A549 (cell line): ENCODE data around the gene CTXND2. TPM values are rescaled to one million over a fixed set of nuclear protein-coding genes. Genes with fewer than 3 reads are reported as not detected.
A peak's percentile ranks its signal among the peaks of the same experiment; 100 is the strongest.
"Not testable (repeated sequence)": the region's sequence is repeated elsewhere in the genome, so short reads cannot be mapped to it uniquely, and the experiment has no call there.

Source experiments
- ATAC-seq, 2 experiments: fragments of 200-7000 bp in 1 of 2; fragments of >200 bp in 1 of 2; cut with Nextera tagmentation in 1 of 2; cut with Tn5 transposase in 1 of 2; 3 replicates each; pipeline versions ENCODE4 v1.8.0 to v1.9.1; 2018 to 2020; ENCODE audit warnings: mild to moderate bottlenecking in 1 of 2, moderate library complexity in 1 of 2
- CTCF ChIA-PET: fragments of 300-600 bp; sonication (Branson Sonifier 250); formaldehyde crosslinking; extraction: SDS; loops from one replicate; lab custom pipeline; 2021; ENCODE audit warnings: antibody characterized with exemption, inconsistent platforms; lab: Yijun Ruan, JAX
- POLR2A ChIA-PET: fragments of 350-600 bp; formaldehyde crosslinking; extraction: SDS; loops from one replicate; lab custom pipeline; 2021; ENCODE audit warnings: antibody characterized with exemption, inconsistent platforms; lab: Yijun Ruan, JAX
- DNase-seq, 2 experiments: peaks; one replicate each; pipeline versions ENCODE4 v3.0.0 to v3.0.0-alpha.2; 2011 to 2016; ENCODE audit warnings: low read depth in 1 of 2, low spot score in 1 of 2
- FAIRE-seq: peaks from 2 replicates; lab custom pipeline; 2011; peaks lifted over from hg19 to GRCh38; lab: Jason Lieb, UNC
- H3K27ac ChIP-seq, 2 experiments: fragments of >200 bp; sonication (Bioruptor Twin); formaldehyde crosslinking; 3 replicates each; pipeline ENCODE4 v1.5.1; 2016 to 2017
- H3K4me1 ChIP-seq: fragments of >200 bp; sonication (Bioruptor Twin); formaldehyde crosslinking; 3 replicates; pipeline ENCODE4 v1.6.1; 2016
- H3K4me2 ChIP-seq: fragments of >200 bp; sonication (Bioruptor Twin); formaldehyde crosslinking; 3 replicates; pipeline ENCODE4 v1.6.1; 2016
- H3K4me3 ChIP-seq: fragments of >200 bp; sonication (Bioruptor Twin); formaldehyde crosslinking; 3 replicates; pipeline ENCODE4 v1.5.1; 2016
- H3K9me3 ChIP-seq: fragments of >200 bp; sonication (Bioruptor Twin); formaldehyde crosslinking; 3 replicates; pipeline ENCODE4 v1.6.1; 2016
- CEBPB ChIP-seq, 2 experiments: fragments of >200 bp in 1 of 2; sonication (Bioruptor Twin) in 1 of 2; formaldehyde crosslinking in 1 of 2; IDR thresholded peaks; 2 replicates each; pipeline ENCODE4 v1.6.1; 2012 to 2016
- CHD2 ChIP-seq: fragments of 150-350 bp; IDR thresholded peaks from 2 replicates; pipeline ENCODE4 v1.6.1; 2014; ENCODE audit warnings: low read length; ENCODE audit not compliant: partially characterized antibody
- EHMT2 ChIP-seq: fragments of 200-600 bp; sonication (generic); IDR thresholded peaks from 2 replicates; pipeline ENCODE4 v1.6.1; 2016; ENCODE audit warnings: antibody characterized with exemption, low read depth, mild to moderate bottlenecking, moderate library complexity
- EP300 ChIP-seq, 2 experiments: fragments of >200 bp; sonication (Bioruptor Twin); formaldehyde crosslinking; IDR thresholded peaks; 2 replicates in 1 of 2; 3 replicates in 1 of 2; pipeline ENCODE4 v1.6.1; 2016 to 2017
- FOSL2 ChIP-seq, 2 experiments: fragments of 450-650 bp in 1 of 2; fragments of >200 bp in 1 of 2; sonication (Bioruptor Twin) in 1 of 2; formaldehyde crosslinking; IDR thresholded peaks; 2 replicates each; pipeline versions ENCODE4 v1.5.0 to v1.6.1; 2016 to 2020; ENCODE audit warnings: mild to moderate bottlenecking in 1 of 2, moderate library complexity in 1 of 2
- HOXB5 ChIP-seq: fragments of 250-450 bp; sonication (Bioruptor Pico); IDR thresholded peaks from 2 replicates; pipeline ENCODE4 v1.5.0; 2020; ENCODE audit warnings: mild to moderate bottlenecking, moderate library complexity
- JUN ChIP-seq, 2 experiments: fragments of >200 bp; sonication (Bioruptor Twin); formaldehyde crosslinking; IDR thresholded peaks; 2 replicates in 1 of 2; 3 replicates in 1 of 2; pipeline ENCODE4 v1.6.1; 2016 to 2017
- JUNB ChIP-seq: fragments of >200 bp; sonication (Bioruptor Twin); formaldehyde crosslinking; IDR thresholded peaks from 2 replicates; pipeline ENCODE4 v1.6.1; 2016
- KDM5A ChIP-seq: fragments of 200-600 bp; sonication (generic); IDR thresholded peaks from 2 replicates; pipeline ENCODE4 v1.6.1; 2016; ENCODE audit warnings: antibody characterized with exemption, mild to moderate bottlenecking
- MYC ChIP-seq: IDR thresholded peaks from 2 replicates; pipeline ENCODE4 v1.6.1; 2012; ENCODE audit warnings: mild to moderate bottlenecking, inconsistent platforms, low read length, improper control_type of control experiment, borderline replicate concordance
- NFE2L2 ChIP-seq: fragments of 150-350 bp; conservative IDR thresholded peaks from 2 replicates; pipeline ENCODE4 v1.6.1; 2014; ENCODE audit warnings: low read length
- PHF8 ChIP-seq: fragments of 200-600 bp; sonication (generic); IDR thresholded peaks from 2 replicates; pipeline ENCODE4 v1.6.1; 2016; ENCODE audit warnings: low read depth, mild to moderate bottlenecking, antibody characterized with exemption, moderate library complexity, borderline replicate concordance
- ZC3H11A ChIP-seq: fragments of 450-650 bp; IDR thresholded peaks from 2 replicates; pipeline ENCODE4 v1.6.1; 2014; ENCODE audit warnings: antibody characterized with exemption, mild to moderate bottlenecking
- ZNF302 ChIP-seq: fragments of 250-450 bp; sonication (Bioruptor Pico); IDR thresholded peaks from 2 replicates; pipeline ENCODE4 v1.9.0; 2021; ENCODE audit warnings: inconsistent platforms, mild to moderate bottlenecking, moderate library complexity
- WGBS: methylation state at CpG from one replicate; pipeline ENCODE4 v1.1.6; 2017; ENCODE audit errors: missing lambda C conversion rate; 5-methylcytosine and 5-hydroxymethylcytosine counted together
- polyA plus RNA-seq, 4 experiments: library from polyadenylated mRNA; depleted of rRNA in 3 of 4; stranded (reverse); fragments of >200 nt; fragmentation: RNase III in 1 of 4; extraction: RNeasy Plus Mini Kit Qiagen cat#74134 plus additional on column Dnase treatment in 1 of 4; gene quantifications; 2 replicates in 3 of 4; 3 replicates in 1 of 4; pipeline ENCODE4 v1.2.3, GENCODE V29; 2011 to 2017
- TF ChIP-seq, protein P1 (sequence below): fragments of 250-450 bp; sonication (Bioruptor Pico); IDR thresholded peaks from 2 replicates; pipeline ENCODE4 v1.5.0; 2021; ENCODE audit warnings: mild to moderate bottlenecking, moderate library complexity, borderline replicate concordance
- TF ChIP-seq, protein P2 (sequence below): fragments of >200 bp; sonication (Bioruptor Twin); formaldehyde crosslinking; IDR thresholded peaks from 3 replicates; pipeline ENCODE4 v1.5.1; 2016
- TF ChIP-seq, protein P3 (sequence below): fragments of >200 bp; sonication (Bioruptor Twin); formaldehyde crosslinking; IDR thresholded peaks from 2 replicates; pipeline ENCODE4 v1.6.1; 2016
- TF ChIP-seq, protein P4 (sequence below): fragments of >200 bp; sonication (Bioruptor Twin); formaldehyde crosslinking; IDR thresholded peaks from 3 replicates; pipeline ENCODE4 v1.6.1; 2016
- TF ChIP-seq, protein P5 (sequence below): IDR thresholded peaks from 2 replicates; pipeline ENCODE4 v1.6.1; 2012; ENCODE audit warnings: low read depth, borderline replicate concordance
- TF ChIP-seq, protein P6 (sequence below): fragments of 200-600 bp; sonication (generic); IDR thresholded peaks from 2 replicates; pipeline ENCODE4 v1.6.1; 2016; ENCODE audit warnings: antibody characterized with exemption, mild to moderate bottlenecking, moderate library complexity

CTXND2 gene
- polyA plus RNA-seq, 2 of the 4 experiments (the other 2 are of a cell fraction), result not detected

DNA sequence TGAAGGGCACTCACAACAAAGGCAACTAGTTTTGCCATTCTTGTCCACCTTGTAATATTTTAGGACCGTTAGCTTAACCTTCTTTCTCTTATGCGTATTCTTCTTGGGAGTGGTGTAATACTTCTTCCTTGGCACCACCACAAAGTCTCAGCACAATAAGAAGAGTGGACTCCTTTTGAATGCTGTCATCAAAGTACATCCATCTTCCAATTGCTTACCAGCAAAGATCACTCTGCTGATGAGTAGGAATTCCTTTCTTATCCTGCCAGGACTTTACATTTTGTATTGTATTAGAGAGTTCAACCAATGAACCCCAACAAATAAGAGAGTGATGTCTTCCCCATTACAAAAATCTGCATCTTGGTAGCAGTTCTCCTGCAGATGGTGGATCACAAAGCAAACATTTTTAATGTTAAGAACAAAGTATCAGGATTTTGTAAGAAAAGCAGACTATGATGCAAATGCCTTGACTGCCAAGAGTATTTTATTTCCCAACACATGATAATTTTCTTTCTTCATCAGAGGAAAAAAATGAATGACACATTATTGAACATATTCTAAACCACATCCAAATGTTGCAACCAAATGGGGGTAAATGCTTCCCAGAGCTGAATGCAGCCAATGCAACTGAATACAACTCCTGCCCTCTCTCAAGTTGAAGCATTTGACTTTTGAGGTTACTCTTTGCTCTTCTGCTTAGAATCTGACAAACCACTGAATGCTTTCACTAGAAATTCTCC, 5.4 kb upstream of the CTXND2 start:
- ATAC-seq (0 out of 6 replicates have a peak, but pooled peaks of 1 of the 2 experiments have one; percentile 32), DNase-seq (peak in 1 of 2 experiments; percentile 20), FAIRE-seq (no peak)
- H3K4me1 ChIP-seq, result peaks cover 17% of the 10 kb centered on the region; the same call in 2 of the 3 replicates
- ChIA-PET CTCF (interaction anchor here (1.0 to 7.0 kb wide), 2 partner anchors 37 to 41 kb away, joined by 3 to 41 read pairs; no protein-coding TSS in a partner anchor), POLR2A (no interaction called here)
- WGBS, result 51% methylated on average over 2 of the region's 2 CpGs
- peak; percentile 31 to 52; a peak in 2 of 5 replicates for TF ChIP-seq EP300 (IDR thresholded peaks at IDR 0.05)
- no peak for TF ChIP-seq HOXB5 (CRISPR knock-in tag)
- TF ChIP-seq, protein P1, sequence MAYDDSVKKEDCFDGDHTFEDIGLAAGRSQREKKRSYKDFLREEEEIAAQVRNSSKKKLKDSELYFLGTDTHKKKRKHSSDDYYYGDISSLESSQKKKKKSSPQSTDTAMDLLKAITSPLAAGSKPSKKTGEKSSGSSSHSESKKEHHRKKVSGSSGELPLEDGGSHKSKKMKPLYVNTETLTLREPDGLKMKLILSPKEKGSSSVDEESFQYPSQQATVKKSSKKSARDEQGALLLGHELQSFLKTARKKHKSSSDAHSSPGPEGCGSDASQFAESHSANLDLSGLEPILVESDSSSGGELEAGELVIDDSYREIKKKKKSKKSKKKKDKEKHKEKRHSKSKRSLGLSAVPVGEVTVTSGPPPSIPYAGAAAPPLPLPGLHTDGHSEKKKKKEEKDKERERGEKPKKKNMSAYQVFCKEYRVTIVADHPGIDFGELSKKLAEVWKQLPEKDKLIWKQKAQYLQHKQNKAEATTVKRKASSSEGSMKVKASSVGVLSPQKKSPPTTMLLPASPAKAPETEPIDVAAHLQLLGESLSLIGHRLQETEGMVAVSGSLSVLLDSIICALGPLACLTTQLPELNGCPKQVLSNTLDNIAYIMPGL (CRISPR knock-in tag), result no peak
- TF ChIP-seq, protein P2, sequence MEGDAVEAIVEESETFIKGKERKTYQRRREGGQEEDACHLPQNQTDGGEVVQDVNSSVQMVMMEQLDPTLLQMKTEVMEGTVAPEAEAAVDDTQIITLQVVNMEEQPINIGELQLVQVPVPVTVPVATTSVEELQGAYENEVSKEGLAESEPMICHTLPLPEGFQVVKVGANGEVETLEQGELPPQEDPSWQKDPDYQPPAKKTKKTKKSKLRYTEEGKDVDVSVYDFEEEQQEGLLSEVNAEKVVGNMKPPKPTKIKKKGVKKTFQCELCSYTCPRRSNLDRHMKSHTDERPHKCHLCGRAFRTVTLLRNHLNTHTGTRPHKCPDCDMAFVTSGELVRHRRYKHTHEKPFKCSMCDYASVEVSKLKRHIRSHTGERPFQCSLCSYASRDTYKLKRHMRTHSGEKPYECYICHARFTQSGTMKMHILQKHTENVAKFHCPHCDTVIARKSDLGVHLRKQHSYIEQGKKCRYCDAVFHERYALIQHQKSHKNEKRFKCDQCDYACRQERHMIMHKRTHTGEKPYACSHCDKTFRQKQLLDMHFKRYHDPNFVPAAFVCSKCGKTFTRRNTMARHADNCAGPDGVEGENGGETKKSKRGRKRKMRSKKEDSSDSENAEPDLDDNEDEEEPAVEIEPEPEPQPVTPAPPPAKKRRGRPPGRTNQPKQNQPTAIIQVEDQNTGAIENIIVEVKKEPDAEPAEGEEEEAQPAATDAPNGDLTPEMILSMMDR, result no peak
- TF ChIP-seq, protein P3, sequence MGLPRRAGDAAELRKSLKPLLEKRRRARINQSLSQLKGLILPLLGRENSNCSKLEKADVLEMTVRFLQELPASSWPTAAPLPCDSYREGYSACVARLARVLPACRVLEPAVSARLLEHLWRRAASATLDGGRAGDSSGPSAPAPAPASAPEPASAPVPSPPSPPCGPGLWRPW, result peak; percentile 84; the same call in 1 of the 2 replicates
- TF ChIP-seq MYC, result no peak
- TF ChIP-seq ZC3H11A, result no peak
- peak in 1 of 2 experiments; percentile 53; a peak in 1 of 5 replicates for TF ChIP-seq JUN (IDR thresholded peaks at IDR 0.05)
- peak; percentile 46; the same call in 1 of the 2 replicates for TF ChIP-seq JUNB
- TF ChIP-seq, protein P4, sequence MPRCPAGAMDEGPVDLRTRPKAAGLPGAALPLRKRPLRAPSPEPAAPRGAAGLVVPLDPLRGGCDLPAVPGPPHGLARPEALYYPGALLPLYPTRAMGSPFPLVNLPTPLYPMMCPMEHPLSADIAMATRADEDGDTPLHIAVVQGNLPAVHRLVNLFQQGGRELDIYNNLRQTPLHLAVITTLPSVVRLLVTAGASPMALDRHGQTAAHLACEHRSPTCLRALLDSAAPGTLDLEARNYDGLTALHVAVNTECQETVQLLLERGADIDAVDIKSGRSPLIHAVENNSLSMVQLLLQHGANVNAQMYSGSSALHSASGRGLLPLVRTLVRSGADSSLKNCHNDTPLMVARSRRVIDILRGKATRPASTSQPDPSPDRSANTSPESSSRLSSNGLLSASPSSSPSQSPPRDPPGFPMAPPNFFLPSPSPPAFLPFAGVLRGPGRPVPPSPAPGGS, result 0 out of 3 replicates have a peak, but pooled peaks have one; percentile 25
- no peak for TF ChIP-seq KDM5A
- TF ChIP-seq NFE2L2, result no peak
- peak; percentile 67 to 87 for TF ChIP-seq CEBPB (IDR thresholded peaks at IDR 0.05)
- TF ChIP-seq ZNF302, result no peak
- TF ChIP-seq CHD2, result no peak
- TF ChIP-seq, protein P5, sequence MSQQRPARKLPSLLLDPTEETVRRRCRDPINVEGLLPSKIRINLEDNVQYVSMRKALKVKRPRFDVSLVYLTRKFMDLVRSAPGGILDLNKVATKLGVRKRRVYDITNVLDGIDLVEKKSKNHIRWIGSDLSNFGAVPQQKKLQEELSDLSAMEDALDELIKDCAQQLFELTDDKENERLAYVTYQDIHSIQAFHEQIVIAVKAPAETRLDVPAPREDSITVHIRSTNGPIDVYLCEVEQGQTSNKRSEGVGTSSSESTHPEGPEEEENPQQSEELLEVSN, result no peak
- TF ChIP-seq FOSL2 (IDR thresholded peaks at IDR 0.05), result no peak
- peak; percentile 61 for TF ChIP-seq FOSL2 (CRISPR knock-in tag; IDR thresholded peaks at IDR 0.05)
- TF ChIP-seq, protein P6, sequence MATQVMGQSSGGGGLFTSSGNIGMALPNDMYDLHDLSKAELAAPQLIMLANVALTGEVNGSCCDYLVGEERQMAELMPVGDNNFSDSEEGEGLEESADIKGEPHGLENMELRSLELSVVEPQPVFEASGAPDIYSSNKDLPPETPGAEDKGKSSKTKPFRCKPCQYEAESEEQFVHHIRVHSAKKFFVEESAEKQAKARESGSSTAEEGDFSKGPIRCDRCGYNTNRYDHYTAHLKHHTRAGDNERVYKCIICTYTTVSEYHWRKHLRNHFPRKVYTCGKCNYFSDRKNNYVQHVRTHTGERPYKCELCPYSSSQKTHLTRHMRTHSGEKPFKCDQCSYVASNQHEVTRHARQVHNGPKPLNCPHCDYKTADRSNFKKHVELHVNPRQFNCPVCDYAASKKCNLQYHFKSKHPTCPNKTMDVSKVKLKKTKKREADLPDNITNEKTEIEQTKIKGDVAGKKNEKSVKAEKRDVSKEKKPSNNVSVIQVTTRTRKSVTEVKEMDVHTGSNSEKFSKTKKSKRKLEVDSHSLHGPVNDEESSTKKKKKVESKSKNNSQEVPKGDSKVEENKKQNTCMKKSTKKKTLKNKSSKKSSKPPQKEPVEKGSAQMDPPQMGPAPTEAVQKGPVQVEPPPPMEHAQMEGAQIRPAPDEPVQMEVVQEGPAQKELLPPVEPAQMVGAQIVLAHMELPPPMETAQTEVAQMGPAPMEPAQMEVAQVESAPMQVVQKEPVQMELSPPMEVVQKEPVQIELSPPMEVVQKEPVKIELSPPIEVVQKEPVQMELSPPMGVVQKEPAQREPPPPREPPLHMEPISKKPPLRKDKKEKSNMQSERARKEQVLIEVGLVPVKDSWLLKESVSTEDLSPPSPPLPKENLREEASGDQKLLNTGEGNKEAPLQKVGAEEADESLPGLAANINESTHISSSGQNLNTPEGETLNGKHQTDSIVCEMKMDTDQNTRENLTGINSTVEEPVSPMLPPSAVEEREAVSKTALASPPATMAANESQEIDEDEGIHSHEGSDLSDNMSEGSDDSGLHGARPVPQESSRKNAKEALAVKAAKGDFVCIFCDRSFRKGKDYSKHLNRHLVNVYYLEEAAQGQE, result no peak
- no peak for TF ChIP-seq PHF8
- no peak for TF ChIP-seq EHMT2
- H3K9me3 ChIP-seq, result no peaks in the 10 kb centered on the region
- peak overlapping the region; percentile 47 for H3K4me2 ChIP-seq
- H3K4me3 ChIP-seq, result no peak overlapping the region
- H3K27ac ChIP-seq, result peak overlapping the region; percentile 4 to 82; a peak in 5 of 6 replicates

DNA sequence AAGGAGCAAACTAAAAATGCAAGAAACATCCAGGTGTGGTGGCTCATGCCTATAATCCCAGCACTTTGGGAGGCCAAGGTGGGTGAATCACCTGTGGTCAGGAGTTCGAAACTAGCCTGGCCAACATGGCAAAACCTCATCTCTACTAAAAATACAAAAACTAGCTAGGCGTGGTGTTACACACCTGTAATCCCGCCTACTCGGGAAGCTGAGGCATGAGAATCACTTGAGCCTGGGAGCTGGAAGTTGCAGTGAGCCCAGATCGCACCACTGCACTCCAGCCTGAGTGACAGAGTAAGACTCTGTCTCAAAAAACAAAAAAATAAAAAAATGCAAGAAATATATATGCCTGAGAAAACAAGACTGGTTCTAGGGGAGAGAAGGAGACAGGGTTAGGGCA, 3.8 kb upstream of the CTXND2 start:
- DNase-seq, H3K4me3 ChIP-seq, ATAC-seq, FAIRE-seq, H3K9me3 ChIP-seq, POLR2A ChIA-PET, H3K4me2 ChIP-seq: not testable (repeated sequence)
- CTCF ChIA-PET, result interaction anchor here (0.6 to 5.9 kb wide), 4 partner anchors 10 to 40 kb away, joined by 3 to 31 read pairs (median 3); no protein-coding TSS in a partner anchor
- WGBS, result 88% methylated on average over 5 of the region's 5 CpGs
- Histone ChIP-seq H3K27ac (peak overlapping the region in 1 of 2 experiments; percentile 56; a peak in 2 of 6 replicates), H3K4me1 (peaks cover 19% of the 10 kb centered on the region; the same call in 2 of the 3 replicates)
